ENCODE measurements around the gene RBM15B. TPM values are rescaled to one million over a fixed set of nuclear protein-coding genes. Genes with fewer than 3 reads are reported as not detected.

The RBM15B gene
- total RNA-seq, 1 experiment from 2014 or later = 61.1 TPM

GRCh38 chr3:51375136-51375535 lies 15.9 kb upstream of the RBM15B start:
- H3K4ac ChIP-seq (ENCODE audit: low read depth, low read length) = no peak overlapping the region
- H3K27ac ChIP-seq (ENCODE audit: insufficient read length, low read depth, low read length) = no peak overlapping the region
- H4K91ac ChIP-seq (ENCODE audit: insufficient read length, low read depth, low read length) = no peak overlapping the region
- no peaks in the 10 kb centered on the region for H3K9me3 ChIP-seq (ENCODE audit: control insufficient read depth, low read depth, low read length)
- no peaks in the 10 kb centered on the region for H3K27me3 ChIP-seq (ENCODE audit: insufficient read depth, low read length)
- no peak overlapping the region for H3K56ac ChIP-seq (ENCODE audit: insufficient read length, low read depth, low read length)
- no peak overlapping the region for H3T11ph ChIP-seq (ENCODE audit: low read length)
- peaks cover 0 to 4% of the 10 kb centered on the region in 2 experiments; a peak in 2 of 4 replicates for H3K4me1 Mint-ChIP-seq
- H2BK20ac ChIP-seq (ENCODE audit: low read depth, low read length, poor library complexity, severe bottlenecking) = no peak overlapping the region
- H3K79me2 ChIP-seq (ENCODE audit: insufficient read depth, low read length) = no peaks in the 10 kb centered on the region
- no peaks in the 10 kb centered on the region for H3K23me2 ChIP-seq (ENCODE audit: insufficient read length, low read depth, low read length, poor library complexity, severe bottlenecking)
- H3K27me3 Mint-ChIP-seq (ENCODE audit: low read depth) = no peaks in the 10 kb centered on the region
- H2BK12ac ChIP-seq (ENCODE audit: insufficient read length, low read depth, low read length) = no peak overlapping the region
- DNase-seq = no peak
- no peak overlapping the region for H3K23ac ChIP-seq (ENCODE audit: insufficient read length, low read depth, low read length)
- H2AK5ac ChIP-seq (ENCODE audit: insufficient read length, low read length) = no peak overlapping the region
- no peaks in the 10 kb centered on the region for H3K9me3 Mint-ChIP-seq
- H2AFZ ChIP-seq (ENCODE audit: low read length) = no peak overlapping the region
- H4K8ac ChIP-seq (replicated peaks; ENCODE audit: insufficient read length, low read depth, low read length) = no peak overlapping the region
- no peak for TF ChIP-seq CTCF (conservative IDR thresholded peaks at IDR 0.05)
- no peaks in the 10 kb centered on the region for H4K20me1 ChIP-seq (ENCODE audit: control insufficient read depth, insufficient read depth, insufficient read length)
- no peak overlapping the region for H3K4me3 Mint-ChIP-seq
- no peak overlapping the region for H3K9ac ChIP-seq (ENCODE audit: extremely low read depth, insufficient read length, low read length)
- H4K5ac ChIP-seq (ENCODE audit: insufficient read length, low read depth, low read length) = no peak overlapping the region
- H3K14ac ChIP-seq (ENCODE audit: insufficient read depth, low read length) = no peak overlapping the region
- no peaks in the 10 kb centered on the region for H3K4me1 ChIP-seq (ENCODE audit: insufficient read depth, low read length)
- H2BK5ac ChIP-seq (ENCODE audit: insufficient read length, low read length) = no peak overlapping the region
- no peak overlapping the region for H3K4me2 ChIP-seq (ENCODE audit: insufficient read depth, insufficient read length, low read length)
- H3K18ac ChIP-seq (ENCODE audit: insufficient read length, low read depth, low read length) = no peak overlapping the region
- H3K27ac Mint-ChIP-seq = no peak overlapping the region
- peaks cover 0 to 6% (median 0%) of the 10 kb centered on the region in 3 experiments; a peak in 4 of 7 replicates for H3K36me3 Mint-ChIP-seq (ENCODE audit: insufficient read depth in 1 of 3, low read depth in 3 of 3)
- H2BK120ac ChIP-seq (ENCODE audit: low read depth, low read length, poor library complexity, severe bottlenecking) = no peak overlapping the region
- no peaks in the 10 kb centered on the region for H3K79me1 ChIP-seq (ENCODE audit: insufficient read depth, low read depth, low read length, poor library complexity, severe bottlenecking)
- H2BK15ac ChIP-seq (ENCODE audit: low read depth, low read length) = no peak overlapping the region
